HEK293T (cell line): ENCODE results near the gene ZNF593OS.

Source experiments
- BHLHE40 ChIP-seq: fragments of 450-650 bp; IDR thresholded peaks from 2 replicates; pipeline ENCODE4 v1.6.1; 2016; ENCODE audit warnings: mild to moderate bottlenecking, moderate library complexity, borderline replicate concordance
- FOXA1 ChIP-seq: fragments of 450-650 bp; IDR thresholded peaks from 2 replicates; pipeline ENCODE4 v1.6.1; 2016; ENCODE audit warnings: mild to moderate bottlenecking
- FOXK2 ChIP-seq: fragments of 450-650 bp; IDR thresholded peaks from 2 replicates; pipeline ENCODE4 v1.6.1; 2016; ENCODE audit warnings: mild to moderate bottlenecking
- FOXM1 ChIP-seq: fragments of 450-650 bp; IDR thresholded peaks from 2 replicates; pipeline ENCODE4 v1.6.1; 2017; ENCODE audit warnings: mild to moderate bottlenecking, borderline replicate concordance
- LEF1 ChIP-seq: fragments of 450-650 bp; IDR thresholded peaks from 2 replicates; pipeline ENCODE4 v1.6.1; 2017; ENCODE audit warnings: mild to moderate bottlenecking, borderline replicate concordance
- PKNOX1 ChIP-seq: fragments of 450-650 bp; IDR thresholded peaks from 2 replicates; pipeline ENCODE4 v1.6.1; 2016
- SP1 ChIP-seq: fragments of 450-650 bp; IDR thresholded peaks from 2 replicates; pipeline ENCODE4 v1.6.1; 2017
- SUZ12 ChIP-seq: fragments of 450-650 bp; IDR thresholded peaks from 2 replicates; pipeline ENCODE4 v1.6.1; 2016; ENCODE audit warnings: mild to moderate bottlenecking
- TARDBP ChIP-seq: fragments of 450-650 bp; IDR thresholded peaks from 2 replicates; pipeline ENCODE4 v1.6.1; 2016
- ZNF384 ChIP-seq: fragments of 450-650 bp; IDR thresholded peaks from 2 replicates; pipeline ENCODE4 v1.6.1; 2016

GRCh38 chr1:26154750-26155149, 16.9 kb downstream of the ZNF593OS start:
- TF ChIP-seq FOXK2 (no peak), LEF1 (no peak), FOXA1 (no peak), BHLHE40 (no peak), FOXM1 (no peak), SUZ12 (no peak), ZNF384 (no peak), PKNOX1 (no peak), SP1 (no peak), TARDBP (no peak)
